ENCODE data around the gene NT5DC2. TPM values are rescaled to one million over a fixed set of nuclear protein-coding genes. Genes with fewer than 3 reads are reported as not detected.

NT5DC2 gene
- polyA plus RNA-seq, 3 donors: 0.66 to 28.4 (median 0.67) TPM

GRCh38 chr3:52479877-52480575 lies 53.6 kb downstream of the NT5DC2 start:
- no peaks in the 10 kb centered on the region for H3K9me3 ChIP-seq (replicated peaks in 1 of 2; ENCODE audit: control insufficient read depth in 1 of 2, insufficient read depth in 1 of 2, low read length in 2 of 2)
- H3K79me2 ChIP-seq (ENCODE audit: insufficient read depth, low read length): peaks cover 10% of the 10 kb centered on the region
- Mint-ChIP-seq H3K27ac (no peak overlapping the region), H3K9me3 (no peaks in the 10 kb centered on the region), H3K4me3 (peak overlapping the region in 1 of 2 donors; percentile 19), H3K4me1 (peaks cover 46% of the 10 kb centered on the region), H3K27me3 (ENCODE audit: low read depth in 3 of 3) (peaks cover 0 to 5% (median 0%) of the 10 kb centered on the region in 3 donors), H3K36me3 (peaks cover 80 to 85% of the 10 kb centered on the region in 2 donors)
- H3K9ac ChIP-seq (ENCODE audit: insufficient read depth, low read length, poor library complexity, severe bottlenecking): no peak overlapping the region
- H3K27me3 ChIP-seq (ENCODE audit: control insufficient read depth in 2 of 2, insufficient read depth in 2 of 2, low read length in 2 of 2): no peaks in the 10 kb centered on the region
- no peaks in the 10 kb centered on the region for H4K20me1 ChIP-seq (ENCODE audit: insufficient read depth, low read length)
- H3K27ac ChIP-seq (ENCODE audit: low read depth in 1 of 2, low read length in 2 of 2): peak overlapping the region in 1 of 2 donors; percentile 35
- H3K4me2 ChIP-seq (replicated peaks; ENCODE audit: extremely low read depth, low read length, poor library complexity, severe bottlenecking): peak overlapping the region; percentile 23
- no peak for DNase-seq
- no peak for TF ChIP-seq CTCF (IDR thresholded peaks at IDR 0.05)
- peaks cover 65 to 78% of the 10 kb centered on the region in 2 donors for H3K36me3 ChIP-seq (replicated peaks in 1 of 2; ENCODE audit: control insufficient read depth in 1 of 2, insufficient read depth in 2 of 2, low read length in 2 of 2)
- 63% methylated on average over 9 of the region's 16 CpGs for WGBS (ENCODE audit: insufficient coverage)
- H2AFZ ChIP-seq (ENCODE audit: insufficient read depth, low read depth, low read length, poor library complexity, severe bottlenecking): no peak overlapping the region
- peaks cover 50 to 51% of the 10 kb centered on the region in 2 donors for H3K4me1 ChIP-seq (ENCODE audit: control insufficient read depth in 1 of 2, insufficient read depth in 2 of 2, low read length in 2 of 2)
- no peak overlapping the region for H3K4me3 ChIP-seq (replicated peaks in 1 of 3; ENCODE audit: low read depth in 2 of 3, low read length in 3 of 3)
- intact Hi-C loops (cut with micrococcal nuclease): no loop called here

- no peak overlapping the region for H3K4me2 ChIP-seq (replicated peaks; ENCODE audit: extremely low read depth, low read length, poor library complexity, severe bottlenecking)
- 92% methylated on average over 7 of the region's 7 CpGs for WGBS (ENCODE audit: insufficient coverage)
- H4K20me1 ChIP-seq (ENCODE audit: insufficient read depth, low read length): no peaks in the 10 kb centered on the region
- H2AFZ ChIP-seq (ENCODE audit: insufficient read depth, low read depth, low read length, poor library complexity, severe bottlenecking): no peak overlapping the region
- H3K27ac ChIP-seq (ENCODE audit: low read depth in 1 of 2, low read length in 2 of 2): peak overlapping the region in 1 of 2 donors; percentile 35
- intact Hi-C loops (cut with micrococcal nuclease): no loop called here
- H3K36me3 Mint-ChIP-seq: peaks cover 76 to 83% of the 10 kb centered on the region in 2 donors
- peaks cover 0 to 5% (median 0%) of the 10 kb centered on the region in 3 donors for H3K27me3 Mint-ChIP-seq (ENCODE audit: low read depth in 3 of 3)
- no peak overlapping the region for H3K9ac ChIP-seq (ENCODE audit: insufficient read depth, low read length, poor library complexity, severe bottlenecking)
- H3K27ac Mint-ChIP-seq: peak overlapping the region in 2 of 7 donors; percentile 1 to 59
- DNase-seq: no peak
- H3K27me3 ChIP-seq (ENCODE audit: control insufficient read depth in 2 of 2, insufficient read depth in 2 of 2, low read length in 2 of 2): no peaks in the 10 kb centered on the region
- TF ChIP-seq CTCF (IDR thresholded peaks at IDR 0.05): no peak
- H3K9me3 ChIP-seq (replicated peaks in 1 of 2; ENCODE audit: control insufficient read depth in 1 of 2, insufficient read depth in 1 of 2, low read length in 2 of 2): no peaks in the 10 kb centered on the region
- H3K36me3 ChIP-seq (replicated peaks in 1 of 2; ENCODE audit: control insufficient read depth in 1 of 2, insufficient read depth in 2 of 2, low read length in 2 of 2): peaks cover 64 to 79% of the 10 kb centered on the region in 2 donors
- no peak overlapping the region for H3K4me3 ChIP-seq (replicated peaks in 1 of 3; ENCODE audit: low read depth in 2 of 3, low read length in 3 of 3)
- no peaks in the 10 kb centered on the region for H3K9me3 Mint-ChIP-seq
- H3K79me2 ChIP-seq (ENCODE audit: insufficient read depth, low read length): peaks cover 10% of the 10 kb centered on the region
- H3K4me1 Mint-ChIP-seq: peaks cover 53% of the 10 kb centered on the region
- no peak overlapping the region for H3K4me3 Mint-ChIP-seq
- H3K4me1 ChIP-seq (ENCODE audit: control insufficient read depth in 1 of 2, insufficient read depth in 2 of 2, low read length in 2 of 2): peaks cover 57% of the 10 kb centered on the region in 2 donors
Measured at GRCh38 chr3:52479037-52479876, 54.4 kb downstream of the NT5DC2 start.
